ENCODE data around the gene RMC1.

DNA sequence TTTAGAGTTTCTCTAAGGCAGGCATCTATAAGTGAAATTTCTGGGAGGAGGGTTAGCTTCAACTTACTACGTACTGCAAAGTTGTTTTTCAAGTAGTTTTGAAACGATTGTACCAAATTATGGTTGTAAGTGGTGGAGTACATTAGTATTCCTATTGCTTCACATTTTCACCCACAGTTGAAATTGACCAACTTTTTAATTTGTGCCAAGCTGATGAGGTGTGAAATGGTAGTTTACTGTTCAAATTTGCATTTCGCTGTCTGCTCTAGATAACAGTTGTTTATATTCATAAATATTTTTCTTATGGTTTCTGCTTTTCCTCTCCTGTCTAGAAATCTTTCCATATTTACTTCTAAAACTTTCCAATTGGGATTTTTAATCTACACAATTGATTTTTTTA lies 64.4 kb downstream of the RMC1 start:
- TF ChIP-seq POLR2A (IDR thresholded peaks at IDR 0.05) (no peak), CTCF (IDR thresholded peaks at IDR 0.05) (no peak)
